ENCODE measurements around the gene OR51B5. TPM values are rescaled to one million over a fixed set of nuclear protein-coding genes. Genes with fewer than 3 reads are reported as not detected.
"Not testable (repeated sequence)": the region's sequence is repeated elsewhere in the genome, so short reads cannot be mapped to it uniquely, and the experiment has no call there.

The OR51B5 gene
- total and polyA plus RNA-seq, 2 donors (not counting 3 experiments of a cell fraction or from before 2014, with no cell fraction given), result 0.07 TPM; not detected in 1

DNA sequence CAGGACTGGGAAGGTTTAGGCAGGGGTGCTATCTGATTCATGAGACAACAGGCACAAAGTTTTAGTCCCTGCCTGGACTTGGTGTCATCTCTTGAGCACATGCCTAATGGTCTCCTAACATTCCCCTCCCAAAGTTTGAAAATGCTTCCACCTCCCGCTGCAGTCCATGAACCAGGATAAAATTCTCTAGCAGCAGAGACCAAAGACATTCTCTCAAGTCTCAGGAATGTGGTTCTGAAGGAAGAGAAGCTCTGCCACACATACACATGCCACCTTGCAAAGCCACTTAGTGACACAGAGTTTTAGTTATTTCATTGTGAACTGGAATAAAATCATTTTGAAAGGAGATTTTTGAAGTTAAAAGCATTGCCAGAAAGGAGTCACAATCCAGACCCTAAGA lies 23.5 kb upstream of the OR51B5 start:
- CTCF ChIA-PET, result interaction anchor here (1.3 to 1.4 kb wide), 2 partner anchors 242 to 730 kb away, joined by 3 read pairs; partner anchors contain the start of gene OR51D1
- peak overlapping the region; percentile 32 for H3K9ac ChIP-seq (replicated peaks; ENCODE audit: extremely low read depth, insufficient read depth, low read length)

GRCh38 chr11:5366365-5366764 lies 23.0 kb upstream of the OR51B5 start:
- H3K27me3 ChIP-seq (ENCODE audit: control insufficient read depth in 2 of 2, insufficient read depth in 2 of 2, low read length in 2 of 2); H3K9ac ChIP-seq (replicated peaks; ENCODE audit: extremely low read depth, insufficient read depth, low read length); BruUV-seq (replicated peaks); H3K4me3 ChIP-seq (replicated peaks in 1 of 3; ENCODE audit: insufficient read depth in 1 of 3, low read depth in 1 of 3, low read length in 3 of 3); H3K9me3 ChIP-seq (replicated peaks; ENCODE audit: control insufficient read depth, insufficient read depth, low read length); POLR2A ChIA-PET; intact Hi-C loops (cut with micrococcal nuclease); DNase-seq (ENCODE audit: low read depth, low spot score); H3K36me3 ChIP-seq (ENCODE audit: control insufficient read depth in 2 of 2, extremely low read depth in 1 of 2, insufficient read depth in 2 of 2, low read length in 2 of 2); H2AFZ ChIP-seq (ENCODE audit: low read depth, low read length); CTCF ChIA-PET; H4K20me1 ChIP-seq (replicated peaks; ENCODE audit: control insufficient read depth, extremely low read depth, insufficient read depth, low read length); dilution Hi-C loops (cut with MboI; ENCODE audit: extremely low pct_ligation_motif_present, low sequenced_read_pairs); H3K79me2 ChIP-seq (ENCODE audit: control insufficient read depth, insufficient read depth, low read length); H3K9me1 ChIP-seq (replicated peaks; ENCODE audit: control insufficient read depth, extremely low read depth, insufficient read depth, low read length); FAIRE-seq; H3K4me2 ChIP-seq (ENCODE audit: insufficient read depth, low read length): not testable (repeated sequence)
- Histone ChIP-seq H3K4me1 (ENCODE audit: control insufficient read depth, extremely low read depth, insufficient read depth, low read length) (peaks cover 32% of the 10 kb centered on the region), H3K27ac (ENCODE audit: insufficient read depth, low read depth, low read length) (peak overlapping the region; percentile 69)

More for the DNA sequence above, 23.5 kb upstream of the OR51B5 start:
- Histone ChIP-seq H3K9me3 (replicated peaks; ENCODE audit: control insufficient read depth, insufficient read depth, low read length) (no peaks in the 10 kb centered on the region), H3K4me2 (ENCODE audit: insufficient read depth, low read length) (peak overlapping the region; percentile 47), H3K9me1 (replicated peaks; ENCODE audit: control insufficient read depth, extremely low read depth, insufficient read depth, low read length) (no peaks in the 10 kb centered on the region), H3K27me3 (ENCODE audit: control insufficient read depth in 2 of 2, insufficient read depth in 2 of 2, low read length in 2 of 2) (no peaks in the 10 kb centered on the region), H3K36me3 (ENCODE audit: control insufficient read depth in 2 of 2, extremely low read depth in 1 of 2, insufficient read depth in 2 of 2, low read length in 2 of 2) (no peaks in the 10 kb centered on the region), H2AFZ (ENCODE audit: low read depth, low read length) (no peak overlapping the region), H3K4me3 (replicated peaks in 1 of 3; ENCODE audit: insufficient read depth in 1 of 3, low read depth in 1 of 3, low read length in 3 of 3) (no peak overlapping the region), H3K4me1 (ENCODE audit: control insufficient read depth, extremely low read depth, insufficient read depth, low read length) (peaks cover 32% of the 10 kb centered on the region), H3K79me2 (ENCODE audit: control insufficient read depth, insufficient read depth, low read length) (no peaks in the 10 kb centered on the region), H4K20me1 (replicated peaks; ENCODE audit: control insufficient read depth, extremely low read depth, insufficient read depth, low read length) (no peaks in the 10 kb centered on the region), H3K27ac (ENCODE audit: insufficient read depth, low read depth, low read length) (peak overlapping the region; percentile 69)
- FAIRE-seq (no peak), DNase-seq (ENCODE audit: low read depth, low spot score) (no peak)
- TSS peak; percentile 90 for BruUV-seq (replicated peaks)
- no peak for TF ChIP-seq EZH2 (IDR thresholded peaks at IDR 0.05; ENCODE audit: borderline replicate concordance, low read depth, low read length, severe bottlenecking)
- no peak for TF ChIP-seq JUN (IDR thresholded peaks at IDR 0.05; ENCODE audit: borderline replicate concordance, insufficient read depth, insufficient read length, low read depth)
- TF ChIP-seq, protein P1, sequence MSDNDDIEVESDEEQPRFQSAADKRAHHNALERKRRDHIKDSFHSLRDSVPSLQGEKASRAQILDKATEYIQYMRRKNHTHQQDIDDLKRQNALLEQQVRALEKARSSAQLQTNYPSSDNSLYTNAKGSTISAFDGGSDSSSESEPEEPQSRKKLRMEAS (IDR thresholded peaks at IDR 0.05; ENCODE audit: insufficient read depth, insufficient read length), result no peak
- no peak for TF ChIP-seq POLR2AphosphoS5 (IDR thresholded peaks at IDR 0.05; ENCODE audit: insufficient read depth, low read depth, low read length)
- TF ChIP-seq GATA2 (IDR thresholded peaks at IDR 0.05; ENCODE audit: insufficient read depth, insufficient read length, low read depth, low read length), result no peak
- TF ChIP-seq MYC (IDR thresholded peaks at IDR 0.05; ENCODE audit: low read depth, low read length), result no peak
- TF ChIP-seq POLR2A (IDR thresholded peaks at IDR 0.05; ENCODE audit: low read depth, low read length), result no peak
- no peak for TF ChIP-seq FOS (IDR thresholded peaks at IDR 0.05; ENCODE audit: borderline replicate concordance, insufficient read depth, low read length)
- TF ChIP-seq, protein P2, sequence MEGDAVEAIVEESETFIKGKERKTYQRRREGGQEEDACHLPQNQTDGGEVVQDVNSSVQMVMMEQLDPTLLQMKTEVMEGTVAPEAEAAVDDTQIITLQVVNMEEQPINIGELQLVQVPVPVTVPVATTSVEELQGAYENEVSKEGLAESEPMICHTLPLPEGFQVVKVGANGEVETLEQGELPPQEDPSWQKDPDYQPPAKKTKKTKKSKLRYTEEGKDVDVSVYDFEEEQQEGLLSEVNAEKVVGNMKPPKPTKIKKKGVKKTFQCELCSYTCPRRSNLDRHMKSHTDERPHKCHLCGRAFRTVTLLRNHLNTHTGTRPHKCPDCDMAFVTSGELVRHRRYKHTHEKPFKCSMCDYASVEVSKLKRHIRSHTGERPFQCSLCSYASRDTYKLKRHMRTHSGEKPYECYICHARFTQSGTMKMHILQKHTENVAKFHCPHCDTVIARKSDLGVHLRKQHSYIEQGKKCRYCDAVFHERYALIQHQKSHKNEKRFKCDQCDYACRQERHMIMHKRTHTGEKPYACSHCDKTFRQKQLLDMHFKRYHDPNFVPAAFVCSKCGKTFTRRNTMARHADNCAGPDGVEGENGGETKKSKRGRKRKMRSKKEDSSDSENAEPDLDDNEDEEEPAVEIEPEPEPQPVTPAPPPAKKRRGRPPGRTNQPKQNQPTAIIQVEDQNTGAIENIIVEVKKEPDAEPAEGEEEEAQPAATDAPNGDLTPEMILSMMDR (IDR thresholded peaks at IDR 0.05; ENCODE audit: extremely low read depth in 1 of 2, insufficient read depth in 1 of 2, low read depth in 1 of 2, low read length in 2 of 2), result no peak
- intact Hi-C loops (cut with micrococcal nuclease), result loop anchor here (1.0 kb wide), 1 partner anchor 87 kb away; no protein-coding TSS in a partner anchor
- dilution Hi-C loops (cut with MboI; ENCODE audit: extremely low pct_ligation_motif_present, low sequenced_read_pairs), result no loop called here
- POLR2A ChIA-PET, result no interaction called here

All from endothelial cell of umbilical vein (primary cell).